WTC11 (cell line): ENCODE results near the gene RPL29.

Experiments
- CTCF ChIP-seq: fragments of 200-600 bp; IDR thresholded peaks from 2 replicates; pipeline ENCODE4 v1.8.0; 2022; ENCODE audit warnings: antibody characterized with exemption
- NFE2L1 ChIP-seq: sonication (generic); formaldehyde crosslinking; IDR thresholded peaks from 2 replicates; pipeline ENCODE4 v1.8.1; 2023; ENCODE audit warnings: missing genetic modification reagents
- PRDM15 ChIP-seq: sonication (generic); formaldehyde crosslinking; IDR thresholded peaks from 2 replicates; pipeline ENCODE4 v1.8.0; 2022; ENCODE audit warnings: missing genetic modification reagents
- SMAD4 ChIP-seq: sonication (generic); formaldehyde crosslinking; IDR thresholded peaks from 2 replicates; pipeline ENCODE4 v1.8.0; 2022; ENCODE audit warnings: mild to moderate bottlenecking, missing genetic modification reagents
- USF2 ChIP-seq: sonication (generic); formaldehyde crosslinking; IDR thresholded peaks from 2 replicates; pipeline ENCODE4 v1.8.1; 2023; ENCODE audit warnings: mild to moderate bottlenecking, missing genetic modification reagents, moderate library complexity
- ZNF263 ChIP-seq: sonication (generic); formaldehyde crosslinking; IDR thresholded peaks from 2 replicates; pipeline ENCODE4 v1.8.1; 2022; ENCODE audit warnings: low read depth, mild to moderate bottlenecking, moderate library complexity, missing genetic modification reagents
- TF ChIP-seq, protein P1 (sequence below): sonication (generic); formaldehyde crosslinking; IDR thresholded peaks from 2 replicates; pipeline ENCODE4 v1.8.0; 2023; ENCODE audit warnings: missing genetic modification reagents
- TF ChIP-seq, protein P2 (sequence below): sonication (generic); formaldehyde crosslinking; IDR thresholded peaks from 2 replicates; pipeline ENCODE4 v1.8.1; 2023; ENCODE audit warnings: mild to moderate bottlenecking, moderate library complexity, missing genetic modification reagents
- TF ChIP-seq, protein P3 (sequence below): sonication (generic); formaldehyde crosslinking; IDR thresholded peaks from 2 replicates; pipeline ENCODE4 v1.8.1; 2023; ENCODE audit warnings: mild to moderate bottlenecking, missing genetic modification reagents

DNA sequence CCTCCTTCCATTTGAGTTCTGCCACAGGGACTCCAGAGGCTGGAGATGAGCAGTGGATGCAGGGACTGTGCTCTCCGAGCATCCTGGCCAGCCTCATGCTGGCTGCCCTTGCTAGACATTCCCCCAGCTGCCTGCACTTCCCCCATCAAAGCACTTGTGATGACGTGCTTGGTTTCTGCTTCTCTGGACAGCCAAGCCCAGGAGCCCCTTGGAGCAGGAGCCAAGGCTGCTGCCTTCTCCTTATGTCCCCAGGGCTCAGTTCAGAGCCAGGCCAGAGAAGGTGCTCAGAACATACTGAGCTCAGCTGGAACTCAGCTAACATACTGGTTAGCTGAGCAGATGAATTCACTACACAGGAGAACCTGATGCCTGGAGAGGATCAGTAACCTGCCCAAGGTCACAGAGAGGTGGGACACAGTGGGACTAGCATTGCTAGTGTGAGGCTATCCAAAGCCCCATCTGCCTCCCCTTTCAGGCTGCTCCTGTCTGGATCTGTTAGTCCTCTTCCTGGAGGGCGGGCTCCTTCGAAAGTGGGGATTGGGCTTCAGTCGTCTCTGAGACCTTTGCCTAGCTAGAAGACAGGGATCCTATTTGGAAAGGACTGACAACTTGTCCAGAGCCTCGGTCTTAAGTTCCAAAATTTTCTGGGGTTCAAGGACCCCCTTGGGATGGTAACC, 32.7 kb downstream of the RPL29 start:
- TF ChIP-seq CTCF, result no peak
- TF ChIP-seq, protein P1, sequence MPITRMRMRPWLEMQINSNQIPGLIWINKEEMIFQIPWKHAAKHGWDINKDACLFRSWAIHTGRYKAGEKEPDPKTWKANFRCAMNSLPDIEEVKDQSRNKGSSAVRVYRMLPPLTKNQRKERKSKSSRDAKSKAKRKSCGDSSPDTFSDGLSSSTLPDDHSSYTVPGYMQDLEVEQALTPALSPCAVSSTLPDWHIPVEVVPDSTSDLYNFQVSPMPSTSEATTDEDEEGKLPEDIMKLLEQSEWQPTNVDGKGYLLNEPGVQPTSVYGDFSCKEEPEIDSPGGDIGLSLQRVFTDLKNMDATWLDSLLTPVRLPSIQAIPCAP, result no peak
- no peak for TF ChIP-seq PRDM15
- no peak for TF ChIP-seq NFE2L1
- TF ChIP-seq, protein P2, sequence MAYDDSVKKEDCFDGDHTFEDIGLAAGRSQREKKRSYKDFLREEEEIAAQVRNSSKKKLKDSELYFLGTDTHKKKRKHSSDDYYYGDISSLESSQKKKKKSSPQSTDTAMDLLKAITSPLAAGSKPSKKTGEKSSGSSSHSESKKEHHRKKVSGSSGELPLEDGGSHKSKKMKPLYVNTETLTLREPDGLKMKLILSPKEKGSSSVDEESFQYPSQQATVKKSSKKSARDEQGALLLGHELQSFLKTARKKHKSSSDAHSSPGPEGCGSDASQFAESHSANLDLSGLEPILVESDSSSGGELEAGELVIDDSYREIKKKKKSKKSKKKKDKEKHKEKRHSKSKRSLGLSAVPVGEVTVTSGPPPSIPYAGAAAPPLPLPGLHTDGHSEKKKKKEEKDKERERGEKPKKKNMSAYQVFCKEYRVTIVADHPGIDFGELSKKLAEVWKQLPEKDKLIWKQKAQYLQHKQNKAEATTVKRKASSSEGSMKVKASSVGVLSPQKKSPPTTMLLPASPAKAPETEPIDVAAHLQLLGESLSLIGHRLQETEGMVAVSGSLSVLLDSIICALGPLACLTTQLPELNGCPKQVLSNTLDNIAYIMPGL, result no peak
- no peak for TF ChIP-seq ZNF263
- TF ChIP-seq, protein P3, sequence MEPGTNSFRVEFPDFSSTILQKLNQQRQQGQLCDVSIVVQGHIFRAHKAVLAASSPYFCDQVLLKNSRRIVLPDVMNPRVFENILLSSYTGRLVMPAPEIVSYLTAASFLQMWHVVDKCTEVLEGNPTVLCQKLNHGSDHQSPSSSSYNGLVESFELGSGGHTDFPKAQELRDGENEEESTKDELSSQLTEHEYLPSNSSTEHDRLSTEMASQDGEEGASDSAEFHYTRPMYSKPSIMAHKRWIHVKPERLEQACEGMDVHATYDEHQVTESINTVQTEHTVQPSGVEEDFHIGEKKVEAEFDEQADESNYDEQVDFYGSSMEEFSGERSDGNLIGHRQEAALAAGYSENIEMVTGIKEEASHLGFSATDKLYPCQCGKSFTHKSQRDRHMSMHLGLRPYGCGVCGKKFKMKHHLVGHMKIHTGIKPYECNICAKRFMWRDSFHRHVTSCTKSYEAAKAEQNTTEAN (CRISPR knock-in tag), result no peak
- no peak for TF ChIP-seq SMAD4 (CRISPR knock-in tag)
- no peak for TF ChIP-seq USF2
